HK-2 (cell line): Measurements from ENCODE around the gene RABGGTB.
A peak's percentile ranks its signal among the peaks of the same experiment; 100 is the strongest.
"Not testable (repeated sequence)": the region's sequence is repeated elsewhere in the genome, so short reads cannot be mapped to it uniquely, and the experiment has no call there.

Source experiments
- DNase-seq: peaks from one replicate; pipeline ENCODE4 v3.0.0-alpha.2; 2018; ENCODE audit not compliant: unreplicated experiment

The RABGGTB gene

GRCh38 chr1:75785983-75786853 lies at the start of gene RABGGTB:
Gene RABGGTB (plus strand): TSS chr1:75786256. CDS start chr1:75786272, 16 bp downstream.
- peak; percentile 96 for DNase-seq

GRCh38 chr1:75742047-75742625 lies 43.9 kb upstream of the RABGGTB start:
- DNase-seq = no peak

GRCh38 chr1:75745276-75745675 lies 40.8 kb upstream of the RABGGTB start:
- DNase-seq = no peak

GRCh38 chr1:75757210-75757609 lies 28.8 kb upstream of the RABGGTB start:
- DNase-seq = not testable (repeated sequence)

- not testable (repeated sequence) for DNase-seq
Observed at GRCh38 chr1:75758543-75758942, 27.5 kb upstream of the RABGGTB start.

GRCh38 chr1:75764057-75764655 lies 21.9 kb upstream of the RABGGTB start:
- no peak for DNase-seq

GRCh38 chr1:75765697-75766355 lies 20.2 kb upstream of the RABGGTB start:
- DNase-seq = no peak

GRCh38 chr1:75768016-75768415 lies 18.0 kb upstream of the RABGGTB start:
- no peak for DNase-seq

GRCh38 chr1:75770761-75771160 lies 15.3 kb upstream of the RABGGTB start:
- no peak for DNase-seq

- DNase-seq = no peak
Observed at GRCh38 chr1:75771978-75772377, 14.1 kb upstream of the RABGGTB start.

GRCh38 chr1:75777812-75778211 lies 8.2 kb upstream of the RABGGTB start:
- DNase-seq = not testable (repeated sequence)

GRCh38 chr1:75778694-75779093 lies 7.4 kb upstream of the RABGGTB start:
- DNase-seq = not testable (repeated sequence)

GRCh38 chr1:75780183-75780582 lies 5.9 kb upstream of the RABGGTB start:
- DNase-seq = not testable (repeated sequence)

- not testable (repeated sequence) for DNase-seq
Observed at GRCh38 chr1:75783920-75784319, 2.1 kb upstream of the RABGGTB start.

- DNase-seq = no peak
Observed at GRCh38 chr1:75785320-75785982, 605 bp upstream of the RABGGTB start.

- DNase-seq = no peak
Observed at GRCh38 chr1:75786901-75787493, 941 bp downstream of the RABGGTB start.

GRCh38 chr1:75787524-75787923 lies 1.5 kb downstream of the RABGGTB start:
- no peak for DNase-seq

- no peak for DNase-seq
Observed at GRCh38 chr1:75789988-75790387, 3.9 kb downstream of the RABGGTB start.

- DNase-seq = no peak
Observed at GRCh38 chr1:75791022-75791421, 5.0 kb downstream of the RABGGTB start.

GRCh38 chr1:75792091-75792490 lies 6.0 kb downstream of the RABGGTB start:
- no peak for DNase-seq

GRCh38 chr1:75794382-75794781 lies 8.3 kb downstream of the RABGGTB start:
- DNase-seq = no peak
